Measurements from ENCODE around the gene USP11. TPM values are rescaled to one million over a fixed set of nuclear protein-coding genes. Genes with fewer than 3 reads are reported as not detected.

USP11 gene
- total and polyA plus RNA-seq, 2 of the 8 experiments (the other 6 are each of a cell fraction or from before 2014, with no cell fraction given), result 40.9 to 84.0 TPM

- TF ChIP-seq CHD7 (IDR thresholded peaks at IDR 0.05; ENCODE audit: insufficient replicate concordance, low read length) (no peak), EP300 (IDR thresholded peaks at IDR 0.05; ENCODE audit: borderline replicate concordance in 1 of 2, low read depth in 2 of 2, low read length in 2 of 2) (no peak), CBX8 (IDR thresholded peaks at IDR 0.05; ENCODE audit: borderline replicate concordance, low read depth, low read length) (no peak), POLR2AphosphoS5 (IDR thresholded peaks at IDR 0.05; ENCODE audit: low read depth, low read length) (no peak), TEAD4 (IDR thresholded peaks at IDR 0.05; ENCODE audit: low read depth, low read length) (no peak), KDM1A (IDR thresholded peaks at IDR 0.05; ENCODE audit: borderline replicate concordance, low read length) (no peak)
Observed at GRCh38 chrX:47283015-47283771, 50.4 kb downstream of the USP11 start (continued).

Measured in H1 (cell line).